T-helper 2 cell (primary cell): ENCODE measurements around the gene SLC35G4.
A peak's percentile ranks its signal among the peaks of the same experiment; 100 is the strongest.
"Not testable (repeated sequence)": the region's sequence is repeated elsewhere in the genome, so short reads cannot be mapped to it uniquely, and the experiment has no call there.

ENCODE experiments used
- DNase-seq, 5 experiments: peaks; one replicate each; pipeline versions ENCODE4 v3.0.0 to v3.0.0-alpha.2; 2012 to 2022
- total RNA-seq, 2 donors: gene quantifications; one replicate each; lab custom pipeline; 2026; lab: John Stamatoyannopoulos, UW

Gene SLC35G4
- 0 reads per million in 2 donors for total RNA-seq

DNA sequence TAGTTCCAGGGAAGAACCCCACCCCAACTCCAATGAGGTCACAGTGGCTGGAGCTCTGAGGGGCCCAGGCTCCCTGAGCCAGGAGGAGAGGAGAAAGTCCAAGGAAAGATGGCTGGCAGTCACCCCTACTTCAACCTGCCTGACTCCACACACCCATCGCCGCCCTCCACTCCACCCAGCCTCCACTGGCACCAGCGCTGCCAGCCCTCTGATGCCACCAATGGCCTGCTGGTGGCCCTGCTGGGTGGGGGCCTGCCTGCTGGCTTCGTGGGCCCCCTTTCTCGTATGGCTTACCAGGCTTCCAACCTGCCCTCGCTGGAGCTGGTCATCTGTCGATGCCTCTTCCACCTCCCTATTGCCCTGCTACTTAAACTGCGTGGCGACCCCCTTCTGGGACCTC, at the start of gene SLC35G4:
Gene SLC35G4, plus strand, starts transcription at position 109 of the 400 bp plus-strand sequence. Its CDS starts 0 bp downstream, at position 109.
- DNase-seq, result not testable (repeated sequence)

DNA sequence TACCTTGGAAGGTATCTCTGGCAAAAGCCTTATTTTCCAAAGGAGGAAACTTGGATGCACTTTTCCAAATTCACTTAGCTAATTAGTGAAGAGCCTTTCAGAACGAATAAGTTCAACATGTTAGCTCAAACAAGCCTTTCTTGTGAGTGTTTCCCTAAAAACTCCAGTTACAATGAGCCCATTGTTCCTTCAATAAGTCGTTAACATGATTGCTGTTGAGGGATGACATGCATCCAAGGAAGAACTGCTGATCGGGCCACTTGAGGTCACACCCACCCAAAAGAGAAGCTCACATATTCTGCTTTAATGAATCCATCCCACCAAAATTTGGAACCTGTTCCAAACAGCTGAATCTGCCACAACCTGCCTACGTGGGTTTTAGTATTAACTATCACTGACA, 48.1 kb upstream of the SLC35G4 start:
- no peak for DNase-seq

DNA sequence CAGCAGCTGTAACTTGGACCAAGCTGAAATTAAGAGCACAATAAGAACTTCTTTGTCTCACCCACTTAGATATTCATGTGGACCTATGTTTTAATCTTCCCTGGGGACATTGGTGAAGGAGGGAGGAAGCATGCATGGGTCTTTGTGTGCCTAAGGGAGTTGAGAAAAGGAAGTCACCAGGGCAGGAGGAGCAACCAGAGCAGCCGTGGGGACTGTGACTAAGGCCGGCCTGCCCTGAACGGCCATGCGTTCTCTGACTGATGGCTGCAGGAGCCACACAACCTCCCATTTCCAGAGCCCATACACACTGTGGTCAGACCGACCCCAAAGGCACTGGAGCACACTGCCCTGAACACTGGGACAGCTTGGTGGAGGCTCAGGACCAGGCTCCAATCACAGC, 43.7 kb upstream of the SLC35G4 start:
- no peak for DNase-seq

DNA sequence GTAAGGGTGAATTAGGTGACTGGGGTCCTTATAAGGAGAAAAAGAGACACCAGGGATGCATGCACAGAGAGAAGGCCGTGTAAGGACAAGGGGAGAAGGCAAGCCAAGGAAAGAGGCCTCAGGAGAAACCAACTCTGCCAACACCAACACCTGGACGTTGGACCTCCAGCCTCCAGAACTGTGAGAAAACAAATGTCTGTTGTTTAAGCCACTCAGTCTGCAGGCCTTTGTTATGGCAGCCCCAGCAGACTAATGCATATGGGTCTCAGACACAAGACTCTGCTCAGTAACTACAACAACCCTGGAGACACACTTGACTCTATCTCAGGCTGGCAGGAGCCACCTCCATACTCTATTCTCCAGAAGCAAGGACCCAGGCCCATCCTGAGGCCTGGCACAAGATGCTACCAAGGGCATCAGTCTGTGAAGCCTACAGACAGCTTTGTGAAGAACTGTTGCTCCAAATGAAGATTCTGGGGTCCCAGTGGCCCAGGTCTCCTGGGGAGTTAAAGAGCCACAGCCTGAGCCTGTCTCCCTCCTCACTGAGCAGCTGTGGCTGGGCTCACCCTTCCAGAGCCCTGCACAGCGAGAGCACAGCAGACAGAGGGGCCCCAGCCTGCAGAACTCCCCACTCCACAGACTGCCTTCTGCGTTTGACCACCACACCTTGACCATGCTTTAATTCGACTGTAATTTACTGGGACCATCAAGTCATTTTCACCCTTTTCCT, 43.0 kb upstream of the SLC35G4 start:
- no peak for DNase-seq

DNA sequence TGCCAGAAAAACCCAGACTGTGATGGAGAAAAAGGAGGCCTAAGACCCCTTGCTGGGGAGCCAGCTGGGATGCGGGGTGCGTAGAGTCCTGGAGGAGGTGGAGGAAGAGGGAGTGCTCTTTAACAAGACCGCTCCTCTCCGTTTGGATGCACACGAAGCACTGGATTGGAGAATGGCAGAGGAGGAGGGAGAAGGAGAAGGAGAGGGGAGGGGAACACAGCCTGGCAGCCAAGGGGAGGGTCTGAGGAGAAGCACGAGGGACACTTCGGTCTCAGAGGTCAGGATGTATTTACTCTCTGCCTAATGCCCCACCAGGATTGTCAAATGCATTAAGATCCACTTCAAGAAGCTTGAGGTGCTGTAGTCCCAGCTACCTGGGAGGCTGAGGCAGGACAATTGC, 42.0 kb upstream of the SLC35G4 start:
- no peak for DNase-seq

DNA sequence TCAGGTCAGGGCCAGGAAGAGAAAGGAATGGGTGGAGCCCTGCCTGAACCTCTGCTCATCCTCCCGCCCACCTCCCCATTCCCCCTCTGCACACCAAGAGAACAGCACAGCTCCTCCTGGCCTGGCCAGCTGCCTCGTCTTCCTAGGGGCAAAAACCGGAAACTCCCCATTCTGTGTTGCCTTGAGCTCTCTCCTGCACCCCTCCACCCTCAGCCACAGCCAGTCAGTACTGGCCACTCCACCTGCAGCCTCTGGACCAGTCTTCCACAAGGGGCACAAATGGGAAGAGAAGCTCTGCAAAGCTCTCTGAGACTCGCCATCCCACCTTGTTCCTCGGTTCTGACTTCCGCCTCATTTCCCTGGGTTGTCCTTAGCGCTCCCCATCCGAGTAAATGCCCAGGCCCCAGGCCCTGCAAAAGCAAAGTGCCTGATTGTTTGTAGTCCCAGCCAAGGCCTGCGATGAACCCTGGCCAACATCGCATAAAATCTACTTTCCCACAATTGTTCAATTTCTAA, 39.3 kb upstream of the SLC35G4 start:
- no peak for DNase-seq

DNA sequence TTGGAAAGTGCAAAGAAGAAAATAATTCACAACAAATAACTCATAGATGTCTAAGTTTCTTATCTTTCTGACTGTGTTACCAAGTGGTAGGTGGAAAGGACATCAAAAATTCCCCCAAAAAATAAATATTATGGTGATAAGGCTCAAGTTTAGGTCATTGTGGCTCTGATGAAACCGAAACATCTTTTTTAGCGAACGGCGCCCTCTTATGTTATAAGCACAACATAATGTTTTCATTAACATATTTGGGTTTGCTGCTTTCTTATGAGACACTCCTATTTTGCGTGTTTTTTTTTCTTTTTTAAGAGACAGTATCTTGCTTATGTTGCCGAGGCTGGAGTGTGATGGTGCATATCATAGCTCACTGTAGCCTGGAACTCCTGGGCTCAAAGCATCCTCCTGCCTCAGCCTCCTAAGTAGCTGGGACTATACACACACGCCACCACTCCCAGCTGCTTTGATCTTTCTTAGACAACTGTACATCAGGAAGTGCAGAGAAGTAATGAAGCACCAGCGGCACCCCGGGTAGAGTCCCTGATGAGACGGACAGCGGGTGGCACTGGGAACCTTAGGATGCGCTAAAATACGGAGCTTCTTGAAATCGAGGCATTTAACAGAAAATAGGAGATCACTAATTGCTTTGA, 38.5 kb upstream of the SLC35G4 start:
- DNase-seq, result peak in 1 of 5 experiments; percentile 5

DNA sequence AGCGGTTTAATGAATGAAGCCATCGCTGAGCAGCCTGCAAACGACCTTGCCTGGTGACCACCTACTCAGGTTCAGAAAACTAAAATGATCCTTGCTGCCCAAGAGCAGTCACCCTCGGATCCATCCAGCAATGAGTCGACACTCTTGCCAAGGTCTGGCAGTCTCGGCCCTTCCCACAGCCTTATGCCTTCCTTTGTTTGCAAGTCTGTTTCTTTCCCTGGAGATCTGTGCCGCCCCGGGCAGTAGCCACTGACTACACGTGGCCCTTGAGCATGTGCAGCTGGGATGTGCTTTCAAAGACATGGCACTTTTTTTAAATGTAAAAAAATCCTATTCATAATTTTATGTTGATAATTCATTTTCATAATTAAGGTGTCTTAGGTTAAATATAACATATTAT, 37.2 kb upstream of the SLC35G4 start:
- DNase-seq, result no peak

DNA sequence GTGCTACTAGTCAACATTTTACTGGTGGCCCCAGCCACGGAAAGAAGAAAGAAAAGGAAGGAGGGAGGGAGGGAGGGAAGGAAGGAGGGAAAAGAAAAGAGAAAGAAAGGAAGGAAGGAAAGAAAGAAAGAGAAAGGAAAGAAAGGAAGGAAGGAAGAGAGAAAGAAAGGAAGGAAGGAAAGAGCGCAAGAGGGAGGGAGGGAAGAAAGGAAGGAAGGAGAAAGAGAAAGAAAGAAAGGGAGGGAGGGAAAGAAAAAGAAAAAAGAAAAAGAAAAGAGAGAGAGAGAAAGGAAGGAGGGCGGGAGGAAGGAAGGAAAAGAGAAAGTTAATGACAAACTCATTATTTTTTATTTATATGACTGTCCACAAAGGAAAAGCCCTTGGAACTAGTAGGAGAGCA, 34.9 kb upstream of the SLC35G4 start:
- DNase-seq, result no peak

DNA sequence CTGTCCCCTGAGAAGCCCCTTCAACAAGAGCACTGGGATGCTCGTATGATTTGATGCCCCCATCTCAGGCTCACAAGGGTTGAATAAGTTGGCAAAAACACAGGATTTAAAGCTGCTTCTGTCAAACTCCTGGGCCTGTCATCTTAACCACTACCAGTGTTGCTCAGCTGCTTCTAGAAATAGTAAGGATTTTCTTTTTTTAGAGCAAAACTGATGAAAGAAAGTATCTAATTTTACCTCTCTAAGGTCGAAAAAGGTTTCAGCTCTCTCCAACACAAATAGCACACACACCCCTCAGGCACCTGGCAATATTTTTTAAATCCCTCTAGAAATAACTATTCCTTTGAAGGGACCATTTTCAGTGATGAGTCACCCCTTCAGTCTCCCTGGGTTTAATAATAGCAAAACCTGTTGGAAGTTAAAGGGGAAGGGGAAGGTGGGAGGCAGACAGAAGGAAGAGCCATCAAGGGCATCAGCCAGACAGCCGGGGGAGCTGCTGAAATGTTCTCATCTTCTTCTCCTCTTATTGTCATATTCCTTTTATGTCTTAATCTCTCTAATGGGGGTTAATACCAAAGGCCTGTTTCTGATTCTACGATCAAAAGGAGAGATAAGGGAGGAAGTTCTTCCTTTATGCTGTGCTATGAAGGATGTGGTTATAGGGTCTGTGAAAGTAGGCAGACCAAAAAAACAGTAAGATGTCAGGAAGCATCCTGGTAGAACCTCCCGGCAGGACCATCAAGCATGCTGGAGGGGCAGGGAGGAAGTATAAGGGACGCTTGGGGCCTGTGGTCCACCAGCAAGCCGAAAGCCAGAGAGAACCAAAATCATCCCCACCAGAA, 31.9 kb upstream of the SLC35G4 start:
- DNase-seq, result no peak

DNA sequence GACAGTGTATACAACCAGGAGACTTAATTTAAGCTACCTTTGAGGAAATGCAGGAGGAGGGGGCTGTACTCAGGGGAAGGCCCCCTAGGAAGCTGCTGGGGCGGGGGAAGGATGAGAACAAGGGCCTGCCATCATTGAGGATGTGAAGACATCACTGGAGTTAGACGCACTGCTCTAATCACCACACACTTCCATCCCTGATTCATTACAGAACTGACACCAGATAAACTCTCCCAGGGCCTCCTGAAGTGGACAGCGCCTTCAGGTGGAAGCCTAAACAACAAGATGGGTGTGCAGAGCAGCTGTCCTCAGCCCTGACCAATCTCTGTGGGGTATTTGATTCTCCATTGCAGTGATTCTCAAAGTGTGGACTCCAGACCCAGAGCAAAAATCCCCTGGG, 30.6 kb upstream of the SLC35G4 start:
- DNase-seq, result no peak

DNA sequence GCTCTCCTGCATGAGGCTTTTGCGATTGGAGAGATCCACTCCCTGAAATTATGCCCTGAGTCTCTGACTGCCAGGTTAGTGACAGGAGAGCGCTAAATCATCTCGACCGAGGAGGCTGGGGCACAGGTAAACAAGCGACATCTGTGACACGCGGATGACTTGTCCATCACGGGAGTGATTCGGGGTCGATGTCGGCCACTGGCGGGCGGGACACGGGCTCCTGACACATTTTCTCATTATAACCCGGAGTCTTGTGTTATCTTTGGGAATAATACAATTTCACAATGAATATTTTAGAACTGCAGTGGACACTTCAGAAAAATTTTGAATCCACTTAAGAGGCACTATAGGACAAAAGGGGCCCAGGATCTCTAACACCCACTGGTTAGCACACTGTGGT, 29.5 kb upstream of the SLC35G4 start:
- no peak for DNase-seq

DNA sequence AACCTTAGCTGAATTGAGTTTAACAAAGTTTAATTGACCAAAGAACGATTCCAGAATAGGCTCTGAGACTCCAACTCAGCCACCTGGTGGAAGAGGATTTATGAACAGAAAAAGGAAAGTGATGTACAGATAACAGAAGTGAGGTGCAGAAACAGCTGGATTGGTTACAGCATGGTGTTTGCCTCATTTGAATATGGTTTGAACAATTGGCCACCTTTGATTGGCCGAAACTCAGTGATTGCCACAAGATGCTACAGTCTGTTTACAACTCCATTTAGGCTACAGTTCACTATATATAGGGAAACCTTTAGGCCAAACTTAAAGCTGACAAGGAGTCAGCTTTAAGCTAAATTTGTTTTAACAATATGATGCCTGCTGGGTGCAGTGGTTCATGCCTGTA, 28.1 kb upstream of the SLC35G4 start:
- DNase-seq, result no peak

DNA sequence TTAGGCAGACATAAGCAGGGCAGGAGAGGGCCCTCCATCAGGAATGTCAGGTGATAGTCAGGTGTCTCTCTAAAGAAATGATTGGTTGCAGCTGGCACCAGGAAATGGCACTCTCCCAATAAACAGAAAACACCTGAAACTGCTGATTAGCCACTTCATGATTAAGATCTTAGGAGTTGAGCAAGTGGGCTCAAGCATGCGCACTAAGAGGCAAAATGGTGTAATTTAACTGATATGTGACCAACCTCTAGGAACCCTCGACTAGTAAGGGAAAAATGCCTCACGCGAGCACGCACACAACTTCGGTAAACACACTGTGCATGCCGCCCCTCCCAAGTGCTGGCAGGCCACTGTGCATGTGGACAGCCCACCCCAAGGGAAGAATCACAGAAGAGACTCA, 23.8 kb upstream of the SLC35G4 start:
- DNase-seq, result no peak

DNA sequence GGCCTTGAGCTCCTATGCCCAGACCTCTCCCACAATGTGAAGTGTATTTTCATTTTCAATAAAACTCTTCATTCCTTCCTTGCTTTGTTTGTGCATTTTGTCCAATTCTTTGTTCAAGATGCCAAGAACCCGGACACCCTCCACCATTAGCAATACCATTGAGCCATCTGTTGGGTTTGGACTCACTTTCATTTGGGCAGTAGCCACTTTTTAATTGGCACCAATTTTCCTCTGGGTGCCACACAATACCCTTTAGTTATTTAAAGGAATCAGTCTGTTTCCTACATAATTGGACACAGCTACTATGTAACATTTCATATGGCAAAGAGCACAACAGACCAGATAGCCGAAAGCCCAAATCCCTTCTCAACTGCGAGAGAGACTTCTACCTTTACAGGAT, 22.5 kb upstream of the SLC35G4 start:
- DNase-seq, result no peak

DNA sequence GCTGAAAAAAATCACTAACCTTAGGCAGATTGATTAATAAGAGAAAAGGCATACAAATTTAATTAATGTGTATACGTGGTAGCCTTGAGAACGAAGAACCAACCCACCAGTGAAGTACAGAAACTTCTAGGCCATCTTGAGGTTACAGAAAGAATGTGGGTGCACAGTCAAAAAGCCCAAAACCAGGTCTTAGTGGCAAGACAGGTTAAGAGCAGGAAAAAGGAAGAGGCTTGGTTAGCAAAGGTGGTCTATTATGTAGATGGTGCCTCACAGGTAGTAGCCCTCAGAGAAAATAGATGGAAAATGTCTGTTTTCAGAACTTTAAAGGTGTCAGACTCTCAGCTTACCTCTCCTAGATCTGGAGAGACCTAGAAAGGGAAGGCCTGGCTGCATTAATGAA, 22.0 kb upstream of the SLC35G4 start:
- peak in 1 of 5 experiments; percentile 61 for DNase-seq

DNA sequence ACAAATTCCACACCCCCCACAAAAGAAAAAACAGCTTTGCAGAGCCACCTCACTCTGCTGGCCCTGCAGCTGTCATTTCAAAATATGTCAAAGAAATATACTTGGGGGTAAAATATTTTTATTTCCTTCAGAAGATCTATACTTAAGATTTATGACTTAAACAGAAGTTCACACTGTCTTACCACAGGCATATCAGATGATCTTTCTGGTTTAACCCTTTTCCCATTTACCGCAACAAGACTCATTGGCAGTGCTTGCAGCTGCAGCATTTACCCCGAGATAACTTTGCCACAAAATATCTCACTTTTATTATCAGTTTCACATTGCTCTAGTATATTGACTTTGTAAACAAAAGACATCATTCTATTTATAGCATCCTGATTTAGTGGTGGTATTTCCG, 21.6 kb upstream of the SLC35G4 start:
- peak in 1 of 5 experiments; percentile 85 for DNase-seq

DNA sequence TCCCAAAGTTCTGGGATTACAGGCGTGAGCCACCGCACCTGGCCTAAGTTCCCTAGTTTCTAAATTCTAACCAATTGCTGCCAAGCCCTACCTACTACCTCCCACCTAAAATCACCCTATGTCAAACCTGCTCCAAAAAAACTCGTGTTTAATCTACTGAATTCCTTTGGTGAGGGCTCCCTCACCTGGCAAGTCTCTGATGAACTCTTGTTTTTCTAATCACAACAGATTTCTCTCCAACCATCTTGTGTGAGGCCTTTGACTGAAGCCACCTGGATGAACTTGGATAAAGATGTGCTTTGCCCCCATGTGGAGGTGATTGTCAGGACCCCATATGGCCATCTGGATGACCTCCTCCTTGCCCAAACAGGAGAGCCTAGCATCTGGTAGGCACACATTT, 17.4 kb upstream of the SLC35G4 start:
- DNase-seq, result no peak

DNA sequence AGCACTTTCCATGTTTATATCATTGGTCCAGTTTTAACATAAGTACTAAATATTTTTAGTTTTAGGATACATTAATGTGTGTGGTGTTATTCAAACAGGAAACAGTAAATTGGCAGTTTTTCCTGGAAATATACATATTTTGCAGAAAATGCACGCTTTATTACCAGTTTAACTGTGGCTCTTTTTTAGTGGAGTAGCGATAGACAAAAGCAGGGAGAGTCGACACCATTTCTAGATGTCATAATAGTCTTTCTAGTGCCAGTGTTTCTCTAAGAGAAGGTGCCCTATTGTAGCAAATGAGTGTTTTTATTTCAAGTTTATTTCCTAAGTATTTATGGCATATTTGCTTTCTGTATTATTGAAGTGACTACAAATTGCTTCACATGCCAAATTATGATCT, 9.1 kb upstream of the SLC35G4 start:
- no peak for DNase-seq

DNA sequence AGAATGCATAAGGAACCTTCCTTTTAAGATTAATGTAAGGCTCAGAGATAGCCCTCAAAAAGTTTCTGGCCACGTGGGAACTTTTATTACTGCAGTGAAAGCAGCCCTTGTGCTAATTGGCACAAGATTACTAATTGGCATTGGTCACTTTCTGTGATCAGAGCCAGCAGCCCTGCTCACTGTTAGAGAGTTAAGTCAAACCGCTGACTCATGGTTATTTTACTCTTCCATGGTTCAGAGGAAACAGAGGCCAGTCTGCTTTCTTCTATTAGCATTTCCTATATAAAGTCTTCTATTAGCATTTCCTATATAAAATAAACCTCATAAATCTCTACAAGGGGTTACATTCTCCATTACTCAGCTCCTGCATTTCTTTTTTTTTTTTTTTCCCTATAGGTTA, 1.5 kb upstream of the SLC35G4 start:
- DNase-seq, result no peak

DNA sequence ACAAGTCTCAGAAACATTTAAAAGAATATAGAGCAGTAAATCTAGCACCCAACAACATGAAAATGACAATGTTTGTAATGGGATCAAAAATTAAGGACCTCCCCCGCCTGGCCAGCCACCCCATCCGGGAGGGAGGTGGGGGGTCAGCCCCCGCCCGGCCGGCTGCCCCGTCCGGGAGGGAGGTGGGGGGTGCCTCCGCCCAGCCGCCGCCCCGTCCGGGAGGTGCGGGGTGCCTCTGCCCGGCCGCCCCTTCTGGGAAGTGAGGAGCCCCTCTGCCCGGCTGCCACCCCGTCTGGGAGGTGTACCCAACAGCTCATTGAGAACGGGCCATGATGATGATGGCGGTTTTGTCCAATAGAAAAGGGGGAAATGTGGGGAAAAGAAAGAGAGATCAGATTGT, 778 bp upstream of the SLC35G4 start:
- not testable (repeated sequence) for DNase-seq

DNA sequence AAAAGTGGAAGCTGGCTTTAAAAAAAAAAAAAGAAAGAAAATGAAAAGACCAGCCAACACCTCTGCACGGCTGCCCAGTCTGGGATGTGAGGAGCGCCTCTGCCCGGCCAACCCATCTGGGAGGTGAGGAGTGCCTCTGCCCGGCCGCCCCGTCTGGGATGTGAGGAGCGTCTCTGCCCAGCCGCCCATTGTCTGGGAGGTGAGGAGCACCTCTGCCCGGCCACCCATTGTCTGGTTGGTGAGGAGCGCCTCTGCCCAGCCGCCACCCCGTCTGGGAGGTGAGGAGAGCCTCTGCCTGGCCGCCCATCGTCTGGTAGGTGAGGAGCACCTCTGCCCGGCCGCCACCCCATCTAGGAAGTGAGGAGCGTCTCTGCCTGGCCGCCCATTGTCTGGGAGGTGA, 3.7 kb downstream of the SLC35G4 start:
- DNase-seq, result not testable (repeated sequence)

DNA sequence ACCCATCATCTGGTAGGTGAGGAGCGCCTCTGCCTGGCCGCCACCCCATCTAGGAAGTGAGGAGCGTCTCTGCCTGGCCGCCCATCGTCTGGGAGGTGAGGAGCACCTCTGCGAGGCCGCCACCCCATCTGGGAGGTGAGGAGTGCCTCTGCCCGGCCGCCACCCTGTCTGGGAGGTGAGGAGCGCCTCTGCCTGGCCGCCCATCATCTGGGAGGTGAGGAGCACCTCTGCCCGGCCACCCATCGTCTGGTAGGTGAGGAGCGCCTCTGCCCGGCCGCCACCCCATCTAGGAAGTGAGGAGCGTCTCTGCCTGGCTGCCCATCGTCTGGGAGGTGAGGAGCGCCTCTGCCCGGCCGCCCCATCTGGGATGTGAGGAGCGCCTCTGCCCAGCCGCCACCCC, 4.2 kb downstream of the SLC35G4 start:
- DNase-seq, result not testable (repeated sequence)
